RWPE2 (cell line): ENCODE results near the gene ACTN3.

Experiments
- ATAC-seq: fragments of 200-7000 bp; cut with Tn5 transposase; 3 replicates; pipeline ENCODE4 v1.9.1; 2021; ENCODE audit warnings: low read depth
- DNase-seq: peaks from one replicate; pipeline ENCODE4 v3.0.0-alpha.2; 2020; ENCODE audit warnings: low spot score
- H3K27ac ChIP-seq: fragments of 450-650 bp; 2 replicates; pipeline ENCODE4 v1.5.1; 2017; ENCODE audit warnings: mild to moderate bottlenecking; ENCODE audit not compliant: poor library complexity, severe bottlenecking
- H3K27me3 ChIP-seq: fragments of 250-450 bp; sonication (Bioruptor Pico); 2 replicates; pipeline ENCODE4 v1.5.1; 2021; ENCODE audit warnings: mild to moderate bottlenecking, moderate library complexity; ENCODE audit not compliant: insufficient read depth, poor library complexity, severe bottlenecking
- H3K36me3 ChIP-seq: fragments of 250-450 bp; sonication (Bioruptor Pico); 2 replicates; pipeline ENCODE4 v1.5.1; 2020; ENCODE audit warnings: low read depth, mild to moderate bottlenecking, moderate library complexity
- H3K4me1 ChIP-seq: fragments of 250-450 bp; sonication (Bioruptor Pico); 2 replicates; pipeline ENCODE4 v1.5.1; 2021; ENCODE audit warnings: mild to moderate bottlenecking, moderate library complexity; ENCODE audit not compliant: insufficient read depth, poor library complexity, severe bottlenecking
- H3K4me3 ChIP-seq: fragments of 250-450 bp; sonication (Bioruptor Pico); 2 replicates; pipeline ENCODE4 v1.5.1; 2021; ENCODE audit warnings: mild to moderate bottlenecking, moderate library complexity; ENCODE audit not compliant: severe bottlenecking
- H3K9me3 ChIP-seq: fragments of 250-450 bp; sonication (Bioruptor Pico); 2 replicates; pipeline ENCODE4 v1.5.1; 2021; ENCODE audit warnings: mild to moderate bottlenecking, moderate library complexity; ENCODE audit not compliant: severe bottlenecking
- CTCF ChIP-seq: fragments of 450-650 bp; IDR thresholded peaks from one replicate; pipeline ENCODE4 v1.5.1; 2017; ENCODE audit warnings: mild to moderate bottlenecking, moderate library complexity; ENCODE audit not compliant: poor library complexity, severe bottlenecking

ACTN3 gene

GRCh38 chr11:66562907-66563583 is 16.3 kb downstream of the ACTN3 start:
- Histone ChIP-seq H3K9me3 (no peaks in the 10 kb centered on the region), H3K27me3 (peaks cover 3% of the 10 kb centered on the region)
- ATAC-seq = no peak

GRCh38 chr11:66563832-66564231 is 17.1 kb downstream of the ACTN3 start:
- H3K27me3 ChIP-seq = peaks cover under 1% of the 10 kb centered on the region
- H3K36me3 ChIP-seq = no peaks in the 10 kb centered on the region
- no peak for DNase-seq

More at GRCh38 chr11:66562907-66563583, 16.3 kb downstream of the ACTN3 start:
- no peak for DNase-seq
- Histone ChIP-seq H3K4me1 (no peaks in the 10 kb centered on the region), H3K4me3 (no peak overlapping the region), H3K27ac (no peak overlapping the region), H3K36me3 (no peaks in the 10 kb centered on the region)
- no peak for TF ChIP-seq CTCF

GRCh38 chr11:66564538-66564937 is 17.8 kb downstream of the ACTN3 start:
- no peak overlapping the region for H3K27ac ChIP-seq
- no peaks in the 10 kb centered on the region for H3K4me1 ChIP-seq
- no peak for ATAC-seq
- no peak for TF ChIP-seq CTCF
- H3K4me3 ChIP-seq = no peak overlapping the region
- no peaks in the 10 kb centered on the region for H3K9me3 ChIP-seq
- H3K27me3 ChIP-seq = no peaks in the 10 kb centered on the region
- no peaks in the 10 kb centered on the region for H3K36me3 ChIP-seq
- no peak for DNase-seq

More at GRCh38 chr11:66563832-66564231, 17.1 kb downstream of the ACTN3 start:
- Histone ChIP-seq H3K9me3 (no peaks in the 10 kb centered on the region), H3K4me1 (no peaks in the 10 kb centered on the region), H3K4me3 (no peak overlapping the region), H3K27ac (no peak overlapping the region)
- no peak for TF ChIP-seq CTCF
- no peak for ATAC-seq

GRCh38 chr11:66564984-66565383 is 18.3 kb downstream of the ACTN3 start:
- no peak for DNase-seq
- no peak for ATAC-seq
- no peak for TF ChIP-seq CTCF
- Histone ChIP-seq H3K4me3 (no peak overlapping the region), H3K27ac (no peak overlapping the region), H3K36me3 (no peaks in the 10 kb centered on the region), H3K27me3 (no peaks in the 10 kb centered on the region), H3K9me3 (no peaks in the 10 kb centered on the region), H3K4me1 (no peaks in the 10 kb centered on the region)

- Histone ChIP-seq H3K4me1 (no peaks in the 10 kb centered on the region), H3K27ac (no peak overlapping the region), H3K4me3 (no peak overlapping the region), H3K9me3 (no peaks in the 10 kb centered on the region), H3K36me3 (no peaks in the 10 kb centered on the region), H3K27me3 (no peaks in the 10 kb centered on the region)
- ATAC-seq (no peak), DNase-seq (no peak)
- no peak for TF ChIP-seq CTCF
These were observed 19.5 kb downstream of the ACTN3 start for GRCh38 chr11:66566221-66566620.
